ENCODE results near the gene COL23A1.
A peak's percentile ranks its signal among the peaks of the same experiment; 100 is the strongest.

Gene COL23A1

GRCh38 chr5:178626484-178627258 lies 36.5 kb upstream of the COL23A1 start, which contains the start of gene CLK4:
Gene CLK4 (minus strand): TSS chr5:178627050. CDS start chr5:178623416, 3,634 bp downstream.
- DNase-seq (ENCODE audit: extremely low read depth, low read depth) = peak; percentile 70
- H3K4me3 ChIP-seq (replicated peaks; ENCODE audit: low read depth, low read length) = peak within 1 kb of the TSS; percentile 80
- TF ChIP-seq CTCF (IDR thresholded peaks at IDR 0.05; ENCODE audit: low read depth, low read length, missing control alignments) = no peak

GRCh38 chr5:178625679-178626483 lies 35.7 kb upstream of the COL23A1 start:
- TF ChIP-seq CTCF (IDR thresholded peaks at IDR 0.05; ENCODE audit: low read depth, low read length, missing control alignments) = no peak
- no peak for DNase-seq (ENCODE audit: extremely low read depth, low read depth)
- H3K4me3 ChIP-seq (replicated peaks; ENCODE audit: low read depth, low read length) = peak overlapping the region; percentile 80

GRCh38 chr5:178624631-178625546 lies 34.7 kb upstream of the COL23A1 start:
- no peak for DNase-seq (ENCODE audit: extremely low read depth, low read depth)
- no peak for TF ChIP-seq CTCF (IDR thresholded peaks at IDR 0.05; ENCODE audit: low read depth, low read length, missing control alignments)
- peak overlapping the region; percentile 80 for H3K4me3 ChIP-seq (replicated peaks; ENCODE audit: low read depth, low read length)

- no peak for TF ChIP-seq CTCF (IDR thresholded peaks at IDR 0.05; ENCODE audit: low read depth, low read length, missing control alignments)
- H3K4me3 ChIP-seq (replicated peaks; ENCODE audit: low read depth, low read length) = no peak overlapping the region
Observed at GRCh38 chr5:178622679-178623247, 32.6 kb upstream of the COL23A1 start.

GRCh38 chr5:178619390-178619789 lies 29.2 kb upstream of the COL23A1 start:
- no peak for DNase-seq (ENCODE audit: extremely low read depth, low read depth)
- H3K4me3 ChIP-seq (replicated peaks; ENCODE audit: low read depth, low read length) = no peak overlapping the region
- TF ChIP-seq CTCF (IDR thresholded peaks at IDR 0.05; ENCODE audit: low read depth, low read length, missing control alignments) = no peak

More at GRCh38 chr5:178622679-178623247, 32.6 kb upstream of the COL23A1 start:
- no peak for DNase-seq (ENCODE audit: extremely low read depth, low read depth)

GRCh38 chr5:178612299-178612698 lies 22.1 kb upstream of the COL23A1 start:
- no peak overlapping the region for H3K4me3 ChIP-seq (replicated peaks; ENCODE audit: low read depth, low read length)
- DNase-seq (ENCODE audit: extremely low read depth, low read depth) = no peak
- no peak for TF ChIP-seq CTCF (IDR thresholded peaks at IDR 0.05; ENCODE audit: low read depth, low read length, missing control alignments)
